ENCODE measurements around the gene FXN.
"Not testable (repeated sequence)": the region's sequence is repeated elsewhere in the genome, so short reads cannot be mapped to it uniquely, and the experiment has no call there.

The FXN gene

GRCh38 chr9:69093471-69094103 is 58.0 kb downstream of the FXN start:
- in situ Hi-C loops (cut with HindIII; ENCODE audit: low sequenced_read_pairs): no loop called here

DNA sequence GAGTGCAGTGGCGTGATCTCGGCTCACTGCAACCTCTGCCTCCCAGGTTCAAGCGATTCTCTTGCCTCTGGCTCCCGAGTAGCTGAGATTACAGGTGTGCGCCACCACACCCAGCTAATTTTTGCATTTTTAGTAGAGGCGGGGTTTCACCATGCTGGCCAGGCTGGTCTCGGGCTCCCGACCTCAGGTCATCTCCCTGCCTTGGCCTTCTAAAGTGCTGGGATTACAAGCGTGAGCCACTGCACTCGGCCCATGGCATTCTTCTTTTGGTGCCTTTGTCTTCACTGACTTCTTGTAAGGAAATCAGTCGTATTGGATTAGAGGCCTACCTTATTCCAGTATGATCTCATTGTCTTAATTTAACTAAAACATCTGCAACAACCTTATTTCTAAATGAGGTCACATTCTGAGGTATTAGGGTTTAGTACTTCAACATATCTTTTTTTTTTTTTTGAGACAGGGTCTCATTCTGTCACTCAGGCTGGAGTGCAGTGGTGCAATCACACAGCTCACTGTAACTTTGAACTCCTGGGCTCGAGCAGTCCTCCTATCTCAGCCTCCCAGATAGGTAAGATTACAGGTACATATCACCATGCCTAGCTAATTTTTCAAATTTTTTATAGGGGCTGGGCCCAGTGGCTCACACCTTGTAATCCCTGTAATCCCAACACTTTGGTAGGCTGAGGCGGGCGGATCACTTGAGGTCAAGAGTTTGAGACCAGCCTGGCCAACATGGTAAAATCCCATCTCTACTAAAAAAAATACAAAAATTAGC is 59.0 kb downstream of the FXN start:
- in situ Hi-C loops (cut with HindIII; ENCODE audit: low sequenced_read_pairs): not testable (repeated sequence)

- in situ Hi-C loops (cut with HindIII; ENCODE audit: low sequenced_read_pairs): no loop called here
These were observed 61.5 kb downstream of the FXN start for GRCh38 chr9:69097064-69097463.

GRCh38 chr9:69097923-69098593 is 62.5 kb downstream of the FXN start:
- in situ Hi-C loops (cut with HindIII; ENCODE audit: low sequenced_read_pairs): no loop called here

- in situ Hi-C loops (cut with HindIII; ENCODE audit: low sequenced_read_pairs): not testable (repeated sequence)
These were observed 67.9 kb downstream of the FXN start for GRCh38 chr9:69103348-69103996.

- in situ Hi-C loops (cut with HindIII; ENCODE audit: low sequenced_read_pairs): no loop called here
These were observed 69.4 kb downstream of the FXN start for GRCh38 chr9:69104830-69105527.

GRCh38 chr9:69107771-69108170 is 72.2 kb downstream of the FXN start:
- in situ Hi-C loops (cut with HindIII; ENCODE audit: low sequenced_read_pairs): no loop called here

GRCh38 chr9:69108706-69109105 is 73.2 kb downstream of the FXN start:
- in situ Hi-C loops (cut with HindIII; ENCODE audit: low sequenced_read_pairs): not testable (repeated sequence)

DNA sequence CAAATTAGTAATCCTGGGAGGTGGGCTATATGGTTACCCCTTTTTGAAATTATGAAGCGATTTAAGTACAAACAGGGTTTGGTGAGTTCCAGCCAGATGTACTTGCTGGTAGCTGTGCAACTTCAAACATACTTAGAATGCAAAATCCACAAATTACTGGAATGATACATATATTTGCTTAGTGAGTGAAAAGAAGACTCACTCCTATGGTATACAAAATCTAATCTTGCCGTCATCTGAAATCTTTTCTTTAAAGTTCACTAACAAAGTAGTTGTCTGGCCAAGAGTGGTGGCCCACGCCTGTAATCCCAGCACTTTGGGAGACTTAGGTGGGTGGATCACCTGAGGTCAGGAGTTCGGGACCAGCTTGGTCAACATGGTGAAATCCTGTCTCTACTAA is 73.6 kb downstream of the FXN start:
- in situ Hi-C loops (cut with HindIII; ENCODE audit: low sequenced_read_pairs): no loop called here

DNA sequence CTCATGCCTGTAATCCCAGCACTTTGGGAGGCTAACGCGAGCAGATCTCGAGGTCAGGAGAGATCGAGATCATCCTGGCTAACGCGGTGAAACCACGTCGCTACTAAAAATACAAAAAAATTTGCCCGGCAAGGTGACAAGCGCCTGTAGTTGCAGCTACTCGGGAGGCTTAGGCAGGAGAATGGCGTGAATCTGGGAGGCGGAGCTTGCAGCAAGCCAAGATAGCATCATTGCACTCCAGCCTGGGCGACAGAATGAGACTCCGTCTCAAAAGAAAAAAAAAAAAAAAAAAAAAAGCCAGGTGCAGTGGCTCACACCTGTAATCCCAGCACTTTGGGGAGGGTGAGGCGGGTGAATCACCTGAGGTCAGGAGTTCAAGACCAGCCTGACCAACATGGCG is 77.1 kb downstream of the FXN start:
- in situ Hi-C loops (cut with HindIII; ENCODE audit: low sequenced_read_pairs): not testable (repeated sequence)

GRCh38 chr9:69115621-69116020 is 80.1 kb downstream of the FXN start:
- in situ Hi-C loops (cut with HindIII; ENCODE audit: low sequenced_read_pairs): no loop called here

- in situ Hi-C loops (cut with HindIII; ENCODE audit: low sequenced_read_pairs): no loop called here
These were observed 83.1 kb downstream of the FXN start for GRCh38 chr9:69118656-69119055.

GRCh38 chr9:69120380-69121154 is 85.0 kb downstream of the FXN start:
- in situ Hi-C loops (cut with HindIII; ENCODE audit: low sequenced_read_pairs): no loop called here

GRCh38 chr9:69121155-69122081 is 85.9 kb downstream of the FXN start:
- in situ Hi-C loops (cut with HindIII; ENCODE audit: low sequenced_read_pairs): no loop called here

DNA sequence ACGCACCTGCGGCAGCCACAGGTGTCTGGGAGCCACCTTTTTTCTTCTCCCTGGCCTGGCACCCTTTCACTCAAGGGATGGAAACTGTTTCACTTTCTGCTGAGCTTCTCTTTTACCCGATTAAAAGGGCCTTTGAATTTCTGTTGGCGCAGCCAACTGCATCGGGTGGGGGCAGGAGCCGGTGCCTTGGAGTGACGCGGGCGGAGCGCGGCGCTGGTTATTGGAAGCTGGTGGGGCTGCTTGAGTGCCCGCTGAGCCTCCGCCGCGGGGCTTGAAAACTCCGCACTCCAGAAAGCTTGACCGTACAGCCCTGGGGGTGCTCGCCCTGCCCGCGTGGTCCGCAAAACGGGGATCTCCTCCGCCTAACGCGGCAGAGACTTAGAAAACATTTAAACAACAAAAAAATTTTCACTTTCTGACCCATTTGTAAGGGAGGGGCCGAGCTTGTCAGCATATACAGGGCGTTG is 86.6 kb downstream of the FXN start:
- in situ Hi-C loops (cut with HindIII; ENCODE audit: low sequenced_read_pairs): no loop called here

DNA sequence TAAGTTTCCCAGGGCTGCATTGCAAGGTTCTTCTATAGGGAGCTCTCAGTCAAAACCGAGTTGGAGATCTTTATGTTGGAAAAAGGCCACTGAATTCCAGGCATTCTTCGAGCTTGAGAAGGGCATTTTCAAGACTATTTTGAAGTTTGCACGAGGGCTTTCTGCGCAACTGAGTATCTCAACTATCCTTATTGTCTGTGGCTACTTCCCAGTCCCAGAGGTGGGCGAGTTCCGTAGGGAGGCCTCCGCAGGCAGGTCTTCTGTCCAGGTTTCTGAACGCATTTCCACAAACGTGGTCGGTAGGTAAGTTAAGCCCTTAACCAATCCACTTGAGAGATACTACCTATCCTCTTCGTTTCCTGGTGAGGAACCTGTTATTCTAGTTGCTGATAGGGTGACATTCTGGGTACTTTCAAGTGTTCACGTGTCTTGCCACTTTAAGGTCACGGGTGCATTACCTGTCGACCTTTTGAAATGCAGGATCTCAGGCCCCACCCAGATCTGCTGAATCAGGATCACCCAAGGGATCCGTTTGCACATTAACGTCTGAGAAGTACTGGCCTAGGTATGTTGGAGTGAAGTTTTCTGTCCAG is 87.1 kb downstream of the FXN start:
- in situ Hi-C loops (cut with HindIII; ENCODE audit: low sequenced_read_pairs): no loop called here

GRCh38 chr9:69130456-69131441 is 95.2 kb downstream of the FXN start:
- in situ Hi-C loops (cut with HindIII; ENCODE audit: low sequenced_read_pairs): no loop called here

All from endothelial cell of hepatic sinusoid (primary cell).